ENCODE results near the gene CA7. TPM values are rescaled to one million over a fixed set of nuclear protein-coding genes. Genes with fewer than 3 reads are reported as not detected.

Gene CA7
- total RNA-seq, 1 experiment from 2014 or later: not detected

DNA sequence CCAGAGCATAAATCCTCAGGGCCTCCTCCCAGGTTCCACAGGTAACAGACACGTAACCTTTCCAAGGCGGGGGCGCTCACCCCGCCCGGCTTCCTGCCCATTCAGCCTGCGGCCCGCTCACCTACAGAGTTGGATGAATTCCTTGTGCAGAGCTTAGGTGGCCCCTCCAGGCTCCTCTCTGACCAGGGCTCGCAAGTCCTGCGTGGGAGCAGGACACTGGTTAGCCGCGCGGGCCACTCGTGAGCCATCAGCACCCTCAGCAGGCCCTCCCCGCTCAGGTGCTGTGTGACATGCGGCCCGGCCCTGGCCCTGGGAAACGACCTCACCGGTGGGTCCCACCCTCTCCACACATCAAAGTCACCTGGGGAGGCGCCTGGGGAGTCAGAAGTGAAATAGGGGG lies 43.4 kb upstream of the CA7 start:
- TF ChIP-seq POLR2AphosphoS5 (IDR thresholded peaks at IDR 0.05; ENCODE audit: low read depth, low read length): no peak
- TF ChIP-seq SIN3A (IDR thresholded peaks at IDR 0.05; ENCODE audit: borderline replicate concordance, insufficient read depth, low read depth, low read length): no peak
- no peak for TF ChIP-seq TCF7L2 (IDR thresholded peaks at IDR 0.05; ENCODE audit: low read depth, low read length)
- TF ChIP-seq, protein P1, sequence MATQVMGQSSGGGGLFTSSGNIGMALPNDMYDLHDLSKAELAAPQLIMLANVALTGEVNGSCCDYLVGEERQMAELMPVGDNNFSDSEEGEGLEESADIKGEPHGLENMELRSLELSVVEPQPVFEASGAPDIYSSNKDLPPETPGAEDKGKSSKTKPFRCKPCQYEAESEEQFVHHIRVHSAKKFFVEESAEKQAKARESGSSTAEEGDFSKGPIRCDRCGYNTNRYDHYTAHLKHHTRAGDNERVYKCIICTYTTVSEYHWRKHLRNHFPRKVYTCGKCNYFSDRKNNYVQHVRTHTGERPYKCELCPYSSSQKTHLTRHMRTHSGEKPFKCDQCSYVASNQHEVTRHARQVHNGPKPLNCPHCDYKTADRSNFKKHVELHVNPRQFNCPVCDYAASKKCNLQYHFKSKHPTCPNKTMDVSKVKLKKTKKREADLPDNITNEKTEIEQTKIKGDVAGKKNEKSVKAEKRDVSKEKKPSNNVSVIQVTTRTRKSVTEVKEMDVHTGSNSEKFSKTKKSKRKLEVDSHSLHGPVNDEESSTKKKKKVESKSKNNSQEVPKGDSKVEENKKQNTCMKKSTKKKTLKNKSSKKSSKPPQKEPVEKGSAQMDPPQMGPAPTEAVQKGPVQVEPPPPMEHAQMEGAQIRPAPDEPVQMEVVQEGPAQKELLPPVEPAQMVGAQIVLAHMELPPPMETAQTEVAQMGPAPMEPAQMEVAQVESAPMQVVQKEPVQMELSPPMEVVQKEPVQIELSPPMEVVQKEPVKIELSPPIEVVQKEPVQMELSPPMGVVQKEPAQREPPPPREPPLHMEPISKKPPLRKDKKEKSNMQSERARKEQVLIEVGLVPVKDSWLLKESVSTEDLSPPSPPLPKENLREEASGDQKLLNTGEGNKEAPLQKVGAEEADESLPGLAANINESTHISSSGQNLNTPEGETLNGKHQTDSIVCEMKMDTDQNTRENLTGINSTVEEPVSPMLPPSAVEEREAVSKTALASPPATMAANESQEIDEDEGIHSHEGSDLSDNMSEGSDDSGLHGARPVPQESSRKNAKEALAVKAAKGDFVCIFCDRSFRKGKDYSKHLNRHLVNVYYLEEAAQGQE (IDR thresholded peaks at IDR 0.05; ENCODE audit: insufficient read depth in 1 of 2, low read depth in 2 of 2, low read length in 1 of 2): no peak
- TF ChIP-seq, protein P2, sequence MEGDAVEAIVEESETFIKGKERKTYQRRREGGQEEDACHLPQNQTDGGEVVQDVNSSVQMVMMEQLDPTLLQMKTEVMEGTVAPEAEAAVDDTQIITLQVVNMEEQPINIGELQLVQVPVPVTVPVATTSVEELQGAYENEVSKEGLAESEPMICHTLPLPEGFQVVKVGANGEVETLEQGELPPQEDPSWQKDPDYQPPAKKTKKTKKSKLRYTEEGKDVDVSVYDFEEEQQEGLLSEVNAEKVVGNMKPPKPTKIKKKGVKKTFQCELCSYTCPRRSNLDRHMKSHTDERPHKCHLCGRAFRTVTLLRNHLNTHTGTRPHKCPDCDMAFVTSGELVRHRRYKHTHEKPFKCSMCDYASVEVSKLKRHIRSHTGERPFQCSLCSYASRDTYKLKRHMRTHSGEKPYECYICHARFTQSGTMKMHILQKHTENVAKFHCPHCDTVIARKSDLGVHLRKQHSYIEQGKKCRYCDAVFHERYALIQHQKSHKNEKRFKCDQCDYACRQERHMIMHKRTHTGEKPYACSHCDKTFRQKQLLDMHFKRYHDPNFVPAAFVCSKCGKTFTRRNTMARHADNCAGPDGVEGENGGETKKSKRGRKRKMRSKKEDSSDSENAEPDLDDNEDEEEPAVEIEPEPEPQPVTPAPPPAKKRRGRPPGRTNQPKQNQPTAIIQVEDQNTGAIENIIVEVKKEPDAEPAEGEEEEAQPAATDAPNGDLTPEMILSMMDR (IDR thresholded peaks at IDR 0.05): no peak
- no peak overlapping the region for H3K27ac ChIP-seq (ENCODE audit: low read length)
- no peaks in the 10 kb centered on the region for H3K9me3 ChIP-seq (ENCODE audit: control insufficient read depth, insufficient read depth, low read depth, low read length)
- BruUV-seq (replicated peaks): no TSS peak
- H3K4me3 ChIP-seq (ENCODE audit: low read depth in 2 of 2, low read length in 2 of 2): no peak overlapping the region
- DNase-seq (ENCODE audit: low read depth, low spot score) (no peak), ATAC-seq (no peak)
- no peaks in the 10 kb centered on the region for H3K4me1 ChIP-seq (ENCODE audit: control insufficient read depth, insufficient read depth, low read length)
- POLR2A ChIA-PET: no interaction called here
- CTCF ChIA-PET: no interaction called here
- peaks cover 10% of the 10 kb centered on the region; the same call in 1 of the 2 replicates for H3K36me3 ChIP-seq (ENCODE audit: control insufficient read depth, insufficient read depth, low read length)
- intact Hi-C loops (cut with micrococcal nuclease; ENCODE audit: unreplicated experiment) (no loop called here), in situ Hi-C loops (cut with HindIII; ENCODE audit: low pct_unique_long_range_greater_than_20kb, low sequenced_read_pairs) (no loop called here)
- no peaks in the 10 kb centered on the region for H3K27me3 ChIP-seq (ENCODE audit: control insufficient read depth, insufficient read depth, low read length)

DNA sequence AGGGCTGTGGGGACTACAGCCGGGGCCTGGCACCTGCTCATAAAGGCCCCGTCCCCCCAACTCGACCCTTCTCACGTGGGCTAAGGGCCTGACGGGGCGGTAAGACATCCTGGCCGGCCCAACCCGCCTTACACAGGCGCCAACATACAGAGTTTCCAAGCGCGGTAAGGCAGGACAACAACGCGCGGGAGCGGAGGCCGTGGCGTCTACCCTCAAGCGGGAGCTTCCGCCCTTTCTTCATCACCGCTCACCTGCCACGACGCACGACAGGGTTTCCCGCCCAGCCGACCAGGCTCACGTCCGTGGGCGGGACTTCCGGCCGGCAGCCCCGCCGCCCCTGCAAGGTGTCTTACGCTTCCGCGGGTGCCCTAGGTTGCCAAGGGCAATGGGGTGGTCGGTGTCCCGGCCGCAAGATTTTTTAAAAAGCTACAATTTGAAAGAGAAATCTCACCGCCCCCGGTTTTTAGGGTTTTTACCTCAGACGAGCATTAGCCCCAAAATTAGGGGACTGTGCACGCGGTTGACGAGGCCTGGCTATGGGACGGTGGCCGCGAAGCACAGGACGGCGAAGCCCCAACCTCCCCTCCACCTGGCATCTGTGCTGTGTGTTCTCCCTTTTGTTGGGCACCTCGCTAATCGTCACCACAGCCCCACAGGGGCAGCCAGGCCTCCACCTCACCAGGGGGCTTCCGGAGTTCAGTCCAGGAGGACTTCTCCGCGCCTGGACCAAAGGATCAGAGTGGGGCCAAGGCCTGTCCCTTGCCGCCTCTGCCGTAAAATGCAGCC lies 42.7 kb upstream of the CA7 start, which contains the start of gene TERB1:
TERB1 (minus strand) TSS at position 265 of the 786 bp plus-strand sequence. CDS start 4,786 bp downstream, outside the sequence.
- ATAC-seq (no peak), DNase-seq (ENCODE audit: low read depth, low spot score) (no peak)
- no peak within 1 kb of the TSS for H3K4me3 ChIP-seq (ENCODE audit: low read depth in 2 of 2, low read length in 2 of 2)
- TF ChIP-seq SIN3A (IDR thresholded peaks at IDR 0.05; ENCODE audit: borderline replicate concordance, insufficient read depth, low read depth, low read length) (no peak), TCF7L2 (IDR thresholded peaks at IDR 0.05; ENCODE audit: low read depth, low read length) (no peak), POLR2AphosphoS5 (IDR thresholded peaks at IDR 0.05; ENCODE audit: low read depth, low read length) (no peak)
- TF ChIP-seq, protein P2 (IDR thresholded peaks at IDR 0.05): no peak
- TF ChIP-seq, protein P1 (IDR thresholded peaks at IDR 0.05; ENCODE audit: insufficient read depth in 1 of 2, low read depth in 2 of 2, low read length in 1 of 2): no peak
- in situ Hi-C loops (cut with HindIII; ENCODE audit: low pct_unique_long_range_greater_than_20kb, low sequenced_read_pairs): no loop called here
- intact Hi-C loops (cut with micrococcal nuclease; ENCODE audit: unreplicated experiment): no loop called here
- H3K36me3 ChIP-seq (ENCODE audit: control insufficient read depth, insufficient read depth, low read length): peaks cover 14% of the 10 kb centered on the region; the same call in 1 of the 2 replicates
- H3K27ac ChIP-seq (ENCODE audit: low read length): no peak within 1 kb of the TSS
- no peaks in the 10 kb centered on the region for H3K9me3 ChIP-seq (ENCODE audit: control insufficient read depth, insufficient read depth, low read depth, low read length)
- H3K4me1 ChIP-seq (ENCODE audit: control insufficient read depth, insufficient read depth, low read length): no peaks in the 10 kb centered on the region
- POLR2A ChIA-PET: no interaction called here
- H3K27me3 ChIP-seq (ENCODE audit: control insufficient read depth, insufficient read depth, low read length): no peaks in the 10 kb centered on the region
- CTCF ChIA-PET: no interaction called here
- no TSS peak for BruUV-seq (replicated peaks)

All from Panc1 (cell line).